WTC11 (cell line): ENCODE results near the gene CDK5R2. TPM values are rescaled to one million over a fixed set of nuclear protein-coding genes. Genes with fewer than 3 reads are reported as not detected.
A peak's percentile ranks its signal among the peaks of the same experiment; 100 is the strongest.

Experiments used
- ATAC-seq: fragments of 200-7000 bp; cut with Tn5 transposase; 2 replicates; pipeline ENCODE4 v1.10.0; 2021; ENCODE audit warnings: mild to moderate bottlenecking, moderate library complexity
- CTCF ChIA-PET: fragments of 300-600 bp; sonication (Branson Sonifier 250); formaldehyde crosslinking; loops from one replicate; lab custom pipeline; 2021; ENCODE audit warnings: antibody characterized with exemption; lab: Charles Lee
- POLR2A ChIA-PET: fragments of 350-600 bp; sonication (Branson Sonifier 250); formaldehyde crosslinking; loops from one replicate; lab custom pipeline; 2021; ENCODE audit warnings: antibody characterized with exemption; lab: Charles Lee
- DNase-seq: peaks from one replicate; pipeline ENCODE4 v3.0.0; 2021; ENCODE audit warnings: low spot score
- H3K27ac Mint-ChIP-seq: 2 replicates; pipeline ENCODE4 v1.8.0; 2021; ENCODE audit warnings: mixed read lengths
- H3K27me3 Mint-ChIP-seq: 2 replicates; pipeline ENCODE4 v1.8.0; 2021; ENCODE audit warnings: low read depth, mild to moderate bottlenecking, moderate library complexity, mixed read lengths
- H3K36me3 Mint-ChIP-seq: 2 replicates; pipeline ENCODE4 v1.8.0; 2021; ENCODE audit warnings: mixed read lengths
- H3K4me1 Mint-ChIP-seq: 2 replicates; pipeline ENCODE4 v1.8.0; 2022; ENCODE audit warnings: mixed read lengths
- H3K4me3 Mint-ChIP-seq: 2 replicates; pipeline ENCODE4 v1.8.0; 2021; ENCODE audit warnings: mild to moderate bottlenecking, moderate library complexity, mixed read lengths
- H3K9me3 Mint-ChIP-seq: 2 replicates; pipeline ENCODE4 v1.8.0; 2021; ENCODE audit warnings: mixed read lengths
- ATF1 ChIP-seq: sonication (generic); formaldehyde crosslinking; IDR thresholded peaks from 2 replicates; pipeline ENCODE4 v1.8.1; 2023; ENCODE audit warnings: mild to moderate bottlenecking, moderate library complexity, missing genetic modification reagents
- CDX4 ChIP-seq: fragments of 250-450 bp; sonication (Bioruptor Pico); IDR thresholded peaks from 2 replicates; pipeline ENCODE4 v1.9.0; 2021; ENCODE audit warnings: moderate library complexity, mild to moderate bottlenecking, inconsistent platforms, borderline replicate concordance
- E2F5 ChIP-seq: sonication (generic); formaldehyde crosslinking; IDR thresholded peaks from 2 replicates; pipeline ENCODE4 v1.8.1; 2022; ENCODE audit warnings: mild to moderate bottlenecking, moderate library complexity, missing genetic modification reagents
- IRF1 ChIP-seq: sonication (generic); formaldehyde crosslinking; IDR thresholded peaks from 2 replicates; pipeline ENCODE4 v1.8.0; 2023; ENCODE audit warnings: missing genetic modification reagents
- NR1H2 ChIP-seq: sonication (generic); formaldehyde crosslinking; IDR thresholded peaks from 2 replicates; pipeline ENCODE4 v1.9.0; 2021; ENCODE audit warnings: mild to moderate bottlenecking, moderate library complexity, missing genetic modification reagents
- PREB ChIP-seq: sonication (generic); formaldehyde crosslinking; IDR thresholded peaks from 2 replicates; pipeline ENCODE4 v1.8.1; 2022; ENCODE audit warnings: mild to moderate bottlenecking, missing genetic modification reagents, moderate library complexity, borderline replicate concordance
- RELA ChIP-seq: sonication (generic); formaldehyde crosslinking; IDR thresholded peaks from 2 replicates; pipeline ENCODE4 v1.8.1; 2022; ENCODE audit warnings: missing genetic modification reagents, mild to moderate bottlenecking, borderline replicate concordance
- SOX15 ChIP-seq: fragments of 250-450 bp; sonication (Bioruptor Pico); IDR thresholded peaks from 2 replicates; pipeline ENCODE4 v1.9.0; 2021; ENCODE audit warnings: mild to moderate bottlenecking
- ZMAT4 ChIP-seq: fragments of 250-450 bp; sonication (Bioruptor Pico); IDR thresholded peaks from 2 replicates; pipeline ENCODE4 v1.9.0; 2021; ENCODE audit warnings: mild to moderate bottlenecking
- ZNF263 ChIP-seq: sonication (generic); formaldehyde crosslinking; IDR thresholded peaks from 2 replicates; pipeline ENCODE4 v1.8.1; 2022; ENCODE audit warnings: low read depth, mild to moderate bottlenecking, moderate library complexity, missing genetic modification reagents
- ZNF416 ChIP-seq: fragments of 250-450 bp; sonication (Bioruptor Pico); IDR thresholded peaks from 2 replicates; pipeline ENCODE4 v1.9.0; 2021; ENCODE audit warnings: mild to moderate bottlenecking, inconsistent platforms
- ZNF671 ChIP-seq: fragments of 250-450 bp; sonication (Bioruptor Pico); IDR thresholded peaks from 2 replicates; pipeline ENCODE4 v1.8.0; 2021; ENCODE audit warnings: mild to moderate bottlenecking
- ZSCAN18 ChIP-seq: fragments of 250-450 bp; sonication (Bioruptor Pico); IDR thresholded peaks from 2 replicates; pipeline ENCODE4 v2.1.2; 2022; ENCODE audit warnings: mild to moderate bottlenecking, moderate library complexity
- total RNA-seq: library from RNA; stranded (reverse); gene quantifications from 3 replicates; pipeline ENCODE4 v1.2.3, GENCODE V29; 2021
- TF ChIP-seq, protein P1 (sequence below): sonication (generic); formaldehyde crosslinking; IDR thresholded peaks from 2 replicates; pipeline ENCODE4 v1.8.1; 2022; ENCODE audit warnings: missing genetic modification reagents, borderline replicate concordance
- TF ChIP-seq, protein P2 (sequence below): sonication (generic); formaldehyde crosslinking; conservative IDR thresholded peaks from 2 replicates; pipeline ENCODE4 v1.8.1; 2022; ENCODE audit warnings: mild to moderate bottlenecking, missing genetic modification reagents
- TF ChIP-seq, protein P3 (sequence below): sonication (generic); formaldehyde crosslinking; IDR thresholded peaks from 2 replicates; pipeline ENCODE4 v1.8.1; 2023; ENCODE audit warnings: mild to moderate bottlenecking, missing genetic modification reagents, moderate library complexity
- TF ChIP-seq, protein P4 (sequence below): sonication (generic); formaldehyde crosslinking; IDR thresholded peaks from 2 replicates; pipeline ENCODE4 v1.8.0; 2022; ENCODE audit warnings: mild to moderate bottlenecking, missing genetic modification reagents

CDK5R2 gene
- total RNA-seq, 1 experiment from 2014 or later: 0.26 TPM

- TF ChIP-seq, protein P1, sequence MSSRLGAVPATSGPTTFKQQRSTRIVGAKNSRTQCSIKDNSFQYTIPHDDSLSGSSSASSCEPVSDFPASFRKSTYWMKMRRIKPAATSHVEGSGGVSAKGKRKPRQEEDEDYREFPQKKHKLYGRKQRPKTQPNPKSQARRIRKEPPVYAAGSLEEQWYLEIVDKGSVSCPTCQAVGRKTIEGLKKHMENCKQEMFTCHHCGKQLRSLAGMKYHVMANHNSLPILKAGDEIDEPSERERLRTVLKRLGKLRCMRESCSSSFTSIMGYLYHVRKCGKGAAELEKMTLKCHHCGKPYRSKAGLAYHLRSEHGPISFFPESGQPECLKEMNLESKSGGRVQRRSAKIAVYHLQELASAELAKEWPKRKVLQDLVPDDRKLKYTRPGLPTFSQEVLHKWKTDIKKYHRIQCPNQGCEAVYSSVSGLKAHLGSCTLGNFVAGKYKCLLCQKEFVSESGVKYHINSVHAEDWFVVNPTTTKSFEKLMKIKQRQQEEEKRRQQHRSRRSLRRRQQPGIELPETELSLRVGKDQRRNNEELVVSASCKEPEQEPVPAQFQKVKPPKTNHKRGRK (CRISPR knock-in tag): no peak
- TF ChIP-seq IRF1 (CRISPR knock-in tag) (no peak), SOX15 (no peak), ZSCAN18 (CRISPR knock-in tag) (no peak), NR1H2 (CRISPR knock-in tag) (no peak), PREB (CRISPR knock-in tag) (no peak), ZMAT4 (CRISPR knock-in tag) (no peak), ATF1 (no peak), CDX4 (CRISPR knock-in tag) (no peak), ZNF263 (CRISPR knock-in tag) (no peak), RELA (CRISPR knock-in tag) (no peak), ZNF416 (CRISPR knock-in tag) (no peak), ZNF671 (CRISPR knock-in tag) (no peak)
- TF ChIP-seq, protein P2, sequence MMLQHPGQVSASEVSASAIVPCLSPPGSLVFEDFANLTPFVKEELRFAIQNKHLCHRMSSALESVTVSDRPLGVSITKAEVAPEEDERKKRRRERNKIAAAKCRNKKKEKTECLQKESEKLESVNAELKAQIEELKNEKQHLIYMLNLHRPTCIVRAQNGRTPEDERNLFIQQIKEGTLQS (CRISPR knock-in tag): no peak
- TF ChIP-seq, all 79 proteins: peak for 0
- Mint-ChIP-seq H3K36me3 (no peaks in the 10 kb centered on the region), H3K9me3 (no peaks in the 10 kb centered on the region), H3K27ac (no peak overlapping the region), H3K27me3 (peaks cover 98% of the 10 kb centered on the region), H3K4me3 (peak overlapping the region; percentile 63), H3K4me1 (peaks cover 26% of the 10 kb centered on the region)
- DNase-seq (no peak), ATAC-seq (no peak)
- POLR2A ChIA-PET: no interaction called here
- CTCF ChIA-PET: interaction anchor here (0.6 to 5.7 kb wide), 77 partner anchors 8 to 553 kb away, joined by 3 to 158 read pairs (median 5); partner anchors contain the start of genes BCS1L, CDK5R2, CRYBA2 and CYP27A1
Observed at GRCh38 chr2:218980735-218981389, 21.4 kb downstream of the CDK5R2 start.

DNA sequence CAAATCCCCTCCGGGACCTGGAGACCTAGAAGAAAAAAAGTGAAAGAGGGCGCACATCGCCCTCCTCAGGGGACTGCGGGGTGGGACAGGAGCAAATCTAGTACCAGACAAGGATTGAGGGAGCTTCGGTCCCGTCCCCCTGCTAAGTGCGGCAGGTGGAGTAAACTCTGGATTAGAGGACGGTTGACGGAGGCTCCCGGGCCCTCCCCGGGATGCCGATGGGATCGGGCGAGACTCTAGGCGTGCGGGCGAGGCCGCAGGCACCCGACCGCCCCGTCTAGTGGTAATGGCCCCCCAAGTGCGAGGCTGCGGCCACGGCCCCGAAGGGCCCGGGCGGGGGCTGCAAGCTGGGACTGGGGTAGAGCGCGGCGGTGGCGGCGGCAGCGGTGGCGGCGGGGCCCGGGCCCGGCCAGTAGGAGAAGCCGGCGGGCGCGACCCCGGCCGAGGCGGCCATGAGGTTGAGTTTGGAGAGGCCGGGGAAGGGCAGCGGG lies 22.0 kb downstream of the CDK5R2 start:
- Mint-ChIP-seq H3K36me3 (no peaks in the 10 kb centered on the region), H3K27ac (no peak overlapping the region), H3K9me3 (no peaks in the 10 kb centered on the region), H3K4me3 (peak overlapping the region; percentile 63), H3K27me3 (peaks cover 98% of the 10 kb centered on the region), H3K4me1 (peaks cover 29% of the 10 kb centered on the region)
- ChIA-PET POLR2A (no interaction called here), CTCF (interaction anchor here (0.8 to 5.7 kb wide), 20 partner anchors 11 to 173 kb away, joined by 3 to 158 read pairs (median 13); partner anchors contain the start of genes CDK5R2, CRYBA2 and WNT10A)
- DNase-seq (peak; percentile 44), ATAC-seq (peak; percentile 2; the same call in 1 of the 2 replicates)
- no peak for TF ChIP-seq E2F5 (CRISPR knock-in tag)
- TF ChIP-seq, protein P3, sequence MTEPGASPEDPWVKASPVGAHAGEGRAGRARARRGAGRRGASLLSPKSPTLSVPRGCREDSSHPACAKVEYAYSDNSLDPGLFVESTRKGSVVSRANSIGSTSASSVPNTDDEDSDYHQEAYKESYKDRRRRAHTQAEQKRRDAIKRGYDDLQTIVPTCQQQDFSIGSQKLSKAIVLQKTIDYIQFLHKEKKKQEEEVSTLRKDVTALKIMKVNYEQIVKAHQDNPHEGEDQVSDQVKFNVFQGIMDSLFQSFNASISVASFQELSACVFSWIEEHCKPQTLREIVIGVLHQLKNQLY (CRISPR knock-in tag): no peak
- TF ChIP-seq, protein P1 (CRISPR knock-in tag): no peak
- TF ChIP-seq, protein P4, sequence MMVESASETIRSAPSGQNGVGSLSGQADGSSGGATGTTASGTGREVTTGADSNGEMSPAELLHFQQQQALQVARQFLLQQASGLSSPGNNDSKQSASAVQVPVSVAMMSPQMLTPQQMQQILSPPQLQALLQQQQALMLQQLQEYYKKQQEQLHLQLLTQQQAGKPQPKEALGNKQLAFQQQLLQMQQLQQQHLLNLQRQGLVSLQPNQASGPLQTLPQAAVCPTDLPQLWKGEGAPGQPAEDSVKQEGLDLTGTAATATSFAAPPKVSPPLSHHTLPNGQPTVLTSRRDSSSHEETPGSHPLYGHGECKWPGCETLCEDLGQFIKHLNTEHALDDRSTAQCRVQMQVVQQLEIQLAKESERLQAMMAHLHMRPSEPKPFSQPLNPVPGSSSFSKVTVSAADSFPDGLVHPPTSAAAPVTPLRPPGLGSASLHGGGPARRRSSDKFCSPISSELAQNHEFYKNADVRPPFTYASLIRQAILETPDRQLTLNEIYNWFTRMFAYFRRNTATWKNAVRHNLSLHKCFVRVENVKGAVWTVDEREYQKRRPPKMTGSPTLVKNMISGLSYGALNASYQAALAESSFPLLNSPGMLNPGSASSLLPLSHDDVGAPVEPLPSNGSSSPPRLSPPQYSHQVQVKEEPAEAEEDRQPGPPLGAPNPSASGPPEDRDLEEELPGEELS (CRISPR knock-in tag): no peak
- TF ChIP-seq IRF1 (CRISPR knock-in tag): no peak
